NCI-H748 (cell line): ENCODE measurements around the gene DPP7.

Experiments used
- DNase-seq: peaks from one replicate; lab custom pipeline; 2025; ENCODE audit not compliant: unreplicated experiment; lab: John Stamatoyannopoulos, UW

The DPP7 gene

GRCh38 chr9:137112564-137113384 lies 1.8 kb downstream of the DPP7 start:
- DNase-seq = no peak

GRCh38 chr9:137111788-137112563 lies 2.6 kb downstream of the DPP7 start:
- no peak for DNase-seq

- no peak for DNase-seq
These were observed 3.4 kb downstream of the DPP7 start for GRCh38 chr9:137110911-137111787.

- no peak for DNase-seq
These were observed 4.2 kb downstream of the DPP7 start for GRCh38 chr9:137110147-137110910.

- DNase-seq = no peak
These were observed 5.0 kb downstream of the DPP7 start for GRCh38 chr9:137109250-137110146.

GRCh38 chr9:137108608-137109249 lies 5.8 kb downstream of the DPP7 start:
- no peak for DNase-seq

- no peak for DNase-seq
These were observed 6.6 kb downstream of the DPP7 start for GRCh38 chr9:137107982-137108381.

GRCh38 chr9:137107312-137107921 lies 7.1 kb downstream of the DPP7 start:
- DNase-seq = no peak

- no peak for DNase-seq
These were observed 7.8 kb downstream of the DPP7 start for GRCh38 chr9:137106662-137107250.

GRCh38 chr9:137105814-137106661 lies 8.5 kb downstream of the DPP7 start:
- DNase-seq = no peak

GRCh38 chr9:137103206-137103999 lies 11.1 kb downstream of the DPP7 start:
- DNase-seq = no peak

- DNase-seq = no peak
These were observed 15.3 kb downstream of the DPP7 start for GRCh38 chr9:137099231-137099630.

- DNase-seq = no peak
These were observed 16.6 kb downstream of the DPP7 start for GRCh38 chr9:137097761-137098462.

GRCh38 chr9:137096785-137097546 lies 17.6 kb downstream of the DPP7 start:
- no peak for DNase-seq
